Right ventricle myocardium inferior (tissue), 1 donor: Measurements from ENCODE around the gene PRDM7. TPM values are rescaled to one million over a fixed set of nuclear protein-coding genes. Genes with fewer than 3 reads are reported as not detected.
"Not testable (repeated sequence)": the region's sequence is repeated elsewhere in the genome, so short reads cannot be mapped to it uniquely, and the experiment has no call there.

Experiments
- ATAC-seq: fragments of 200-7000 bp; cut with Tn5 transposase; one replicate; pipeline ENCODE4 v1.9.1; 2020; ENCODE audit warnings: mild to moderate bottlenecking, moderate library complexity
- DNase-seq: peaks from one replicate; pipeline ENCODE4 v3.0.0; 2021; ENCODE audit errors: missing footprints
- intact Hi-C: fragments of 100-400 bp; cut with DNase I; formaldehyde crosslinking; loops from one replicate; pipeline ENCODE4 v1.11.0; 2022
- total RNA-seq: library from RNA; stranded (reverse); fragmentation: NEBNext Ultra II Directional; extraction: Animal tissue kit (Norgen Biotek cat#: 25700); gene quantifications from one replicate; pipeline ENCODE4 v1.2.1, GENCODE V29; 2021
- donor health status: DM: no; HTN: yes; CAD: no; lungs with severe emphysema.

Gene PRDM7
- total RNA-seq, 1 donor from 2014 or later, result not detected

DNA sequence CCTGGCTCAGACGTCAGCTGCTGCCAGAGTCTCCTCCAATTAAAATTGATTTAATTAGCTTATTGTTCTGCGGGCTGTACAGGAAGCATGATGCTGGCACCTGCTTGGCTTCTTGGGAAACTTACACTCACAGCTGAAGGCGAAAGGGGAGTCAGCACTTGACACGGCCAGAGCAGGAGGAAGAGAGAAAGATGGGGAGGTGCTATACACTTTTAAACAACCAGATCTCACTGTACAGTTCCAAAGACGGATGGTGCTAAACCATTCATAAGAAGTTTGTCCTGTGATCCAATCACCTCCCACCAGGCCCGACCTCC is 1.4 kb upstream of the PRDM7 start:
- intact Hi-C loops, result no loop called here
- DNase-seq, result no peak
- no peak for ATAC-seq

- intact Hi-C loops, result no loop called here
- peak; percentile 11 for ATAC-seq
- DNase-seq, result no peak
Measured at GRCh38 chr16:90077757-90078578, 837 bp upstream of the PRDM7 start.

- ATAC-seq (no peak), DNase-seq (no peak)
- intact Hi-C loops, result no loop called here
Measured at GRCh38 chr16:90072442-90073105, 4.6 kb downstream of the PRDM7 start.

GRCh38 chr16:90070440-90070839 is 6.7 kb downstream of the PRDM7 start:
- intact Hi-C loops, result no loop called here
- DNase-seq, result no peak
- no peak for ATAC-seq

- ATAC-seq, result no peak
- no peak for DNase-seq
- intact Hi-C loops, result no loop called here
Measured at GRCh38 chr16:90061437-90061836, 15.7 kb downstream of the PRDM7 start.

- ATAC-seq (no peak), DNase-seq (no peak)
- intact Hi-C loops, result no loop called here
Measured at GRCh38 chr16:90057738-90058173, 19.4 kb downstream of the PRDM7 start.

- intact Hi-C loops, ATAC-seq, DNase-seq: not testable (repeated sequence)
Measured at GRCh38 chr16:90056521-90056920, 20.6 kb downstream of the PRDM7 start.

GRCh38 chr16:90055371-90055770 is 21.8 kb downstream of the PRDM7 start:
- DNase-seq (no peak), ATAC-seq (no peak)
- intact Hi-C loops, result no loop called here

DNA sequence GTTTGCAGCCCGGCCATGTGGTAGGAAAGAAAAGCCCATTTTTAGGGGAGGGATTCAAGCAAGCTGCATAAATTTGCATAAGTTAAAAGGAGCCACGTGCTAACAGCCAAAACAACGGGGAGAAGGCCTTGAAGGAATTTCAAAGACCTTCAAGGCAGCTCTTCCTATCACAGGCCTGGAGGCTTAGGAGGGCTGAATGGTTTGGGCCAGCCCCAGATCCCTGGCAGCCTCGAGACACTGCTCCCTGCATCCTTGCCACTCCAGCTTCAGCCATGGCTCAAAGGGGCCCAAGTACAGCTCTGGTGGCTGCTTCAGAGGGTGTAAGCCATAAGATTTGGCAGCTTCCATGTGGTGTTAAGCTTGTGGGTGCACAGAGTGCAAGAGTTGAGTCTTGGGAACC is 22.6 kb downstream of the PRDM7 start:
- ATAC-seq, result no peak
- intact Hi-C loops, result no loop called here
- no peak for DNase-seq

GRCh38 chr16:90053902-90054500 is 23.1 kb downstream of the PRDM7 start:
- intact Hi-C loops, result no loop called here
- DNase-seq (no peak), ATAC-seq (no peak)

- ATAC-seq, result no peak
- no peak for DNase-seq
- intact Hi-C loops, result no loop called here
Measured at GRCh38 chr16:90050969-90051368, 26.2 kb downstream of the PRDM7 start.

- intact Hi-C loops, result no loop called here
- DNase-seq, result no peak
- no peak for ATAC-seq
Measured at GRCh38 chr16:90048737-90049330, 28.3 kb downstream of the PRDM7 start.

GRCh38 chr16:90048347-90048722 is 28.8 kb downstream of the PRDM7 start:
- ATAC-seq (no peak), DNase-seq (no peak)
- intact Hi-C loops, result no loop called here

DNA sequence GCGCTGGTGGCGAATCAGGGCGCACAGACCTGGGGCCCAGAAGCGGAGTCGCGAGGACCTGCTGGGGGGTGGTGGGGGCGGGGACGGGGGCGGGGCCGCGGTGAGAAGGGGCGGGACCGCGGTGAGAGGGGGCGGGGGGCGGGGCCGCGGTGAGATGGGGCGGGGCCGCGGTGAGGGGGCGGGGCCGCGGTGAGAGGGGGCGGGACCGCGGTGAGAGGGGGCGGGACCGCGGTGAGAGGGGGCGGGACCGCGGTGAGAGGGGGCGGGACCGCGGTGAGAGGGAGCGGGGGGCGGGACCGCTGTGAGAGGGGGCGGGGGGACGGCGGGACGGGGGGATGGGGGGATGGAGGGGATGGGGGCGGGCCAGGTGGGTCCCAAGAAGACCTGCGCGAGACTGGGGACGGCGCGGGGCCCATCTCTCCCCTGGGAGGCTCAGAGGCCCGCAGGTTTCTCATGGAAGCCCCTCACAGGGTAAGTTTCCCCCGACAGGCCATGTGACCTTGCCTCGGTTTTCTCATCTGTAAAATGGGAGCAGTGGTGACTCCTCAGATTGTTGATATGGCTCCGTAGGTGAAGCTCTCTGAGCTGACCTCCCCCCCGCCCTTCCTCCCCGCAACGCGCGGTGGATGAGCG is 29.3 kb downstream of the PRDM7 start:
- DNase-seq (no peak), ATAC-seq (no peak)
- intact Hi-C loops, result no loop called here

DNA sequence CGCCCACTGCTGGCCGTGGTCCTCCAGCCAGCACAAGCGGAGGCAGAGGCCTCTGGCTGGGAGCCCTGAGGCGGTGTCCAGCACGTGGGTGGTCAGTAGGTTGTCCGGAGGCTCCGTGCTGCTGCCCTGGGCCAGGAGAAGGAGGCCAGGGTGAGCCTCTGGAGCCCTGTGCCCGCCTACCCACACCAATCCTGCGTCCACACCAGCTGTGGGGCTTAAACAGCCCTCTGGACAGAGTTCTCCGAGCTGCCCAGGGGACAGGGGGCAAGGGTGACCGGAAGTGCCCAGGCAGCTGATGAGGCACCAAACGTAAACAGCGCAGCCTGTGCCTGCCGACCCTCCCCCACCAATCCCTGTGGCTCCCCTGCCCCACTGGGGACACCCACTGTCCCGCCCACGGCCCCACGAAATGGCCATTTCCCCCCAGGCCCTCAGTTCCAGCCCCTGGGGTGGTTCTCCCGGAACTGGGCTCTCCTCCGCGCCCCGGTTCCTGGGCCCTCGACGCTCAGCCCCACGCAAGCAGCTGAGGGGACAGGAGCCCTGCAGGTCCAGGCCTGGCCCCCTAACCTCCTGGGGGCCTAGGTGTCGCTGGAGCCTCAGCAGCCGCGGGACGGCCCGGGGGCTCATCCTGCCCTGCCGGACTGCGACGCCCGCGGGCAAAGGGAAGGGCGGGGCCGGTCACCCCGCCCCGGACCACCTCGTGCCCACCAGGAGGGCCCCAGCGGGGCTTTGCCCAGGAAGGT is 30.0 kb downstream of the PRDM7 start:
- DNase-seq, result no peak
- peak; percentile 68 for ATAC-seq
- intact Hi-C loops, result no loop called here

GRCh38 chr16:90046122-90046970 is 30.8 kb downstream of the PRDM7 start:
- intact Hi-C loops, result no loop called here
- ATAC-seq, result no peak
- DNase-seq, result no peak

- intact Hi-C loops, result no loop called here
- ATAC-seq, result no peak
- no peak for DNase-seq
Measured at GRCh38 chr16:90044111-90044551, 33.0 kb downstream of the PRDM7 start.

GRCh38 chr16:90043526-90043925 is 33.6 kb downstream of the PRDM7 start:
- ATAC-seq, result no peak
- intact Hi-C loops, result no loop called here
- DNase-seq, result no peak
